ENCODE results near the gene DBI. TPM values are rescaled to one million over a fixed set of nuclear protein-coding genes. Genes with fewer than 3 reads are reported as not detected.

Gene DBI
- total and polyA plus RNA-seq, 2 of the 8 experiments (the other 6 are each of a cell fraction or from before 2014, with no cell fraction given) = 180 to 212 TPM

DNA sequence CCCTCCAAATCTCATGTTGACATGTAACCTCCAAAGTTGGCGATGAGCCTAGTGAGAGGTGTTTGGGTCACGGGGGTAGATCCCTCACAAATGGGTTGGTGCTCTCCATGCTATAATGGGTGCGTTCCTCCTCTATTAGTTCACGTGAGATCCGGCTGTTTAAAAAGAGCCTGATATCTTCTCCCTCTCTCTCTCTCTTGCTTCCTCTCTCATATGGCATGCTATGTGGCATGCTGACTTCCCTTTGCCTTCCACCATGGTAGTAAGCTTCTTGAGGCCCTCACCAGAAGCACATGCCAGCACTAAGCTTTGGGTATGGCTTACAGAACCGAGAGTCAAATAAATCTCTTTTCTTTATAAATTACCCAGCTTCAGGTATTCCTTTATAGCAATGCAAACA is 39.3 kb upstream of the DBI start:
- no peak overlapping the region for H3K4me3 ChIP-seq (ENCODE audit: extremely low read depth in 1 of 4, insufficient read depth in 2 of 4, low read depth in 3 of 4, low read length in 4 of 4)
- no peak overlapping the region for H2AK5ac ChIP-seq (ENCODE audit: low read depth, low read length)
- H3K4me2 ChIP-seq (ENCODE audit: insufficient read depth in 1 of 2, low read depth in 2 of 2, low read length in 2 of 2) = no peak overlapping the region
- CTCF ChIA-PET (ENCODE audit: partially characterized antibody) = interaction anchor here (1.2 kb wide), 1 partner anchor 167 kb away, joined by 3 read pairs; no protein-coding TSS in a partner anchor
- no peak for DNase-seq (ENCODE audit: low read depth in 1 of 2, low spot score in 2 of 2)
- H2BK20ac ChIP-seq (ENCODE audit: low read length) = no peak overlapping the region
- no peaks in the 10 kb centered on the region for H3K79me1 ChIP-seq (ENCODE audit: low read depth, low read length)
- H4K20me1 ChIP-seq (replicated peaks in 1 of 2; ENCODE audit: control insufficient read depth in 1 of 2, insufficient read depth in 2 of 2, low read length in 2 of 2) = no peaks in the 10 kb centered on the region
- H3K18ac ChIP-seq (ENCODE audit: extremely low read depth, low read length) = no peak overlapping the region
- no peak for FAIRE-seq
- H2BK5ac ChIP-seq (ENCODE audit: low read depth, low read length) = no peak overlapping the region
- H4K5ac ChIP-seq (ENCODE audit: insufficient read length, low read depth, low read length) = no peak overlapping the region
- POLR2A ChIA-PET (ENCODE audit: partially characterized antibody) = no interaction called here
- H2AFZ ChIP-seq (ENCODE audit: low read length) = no peak overlapping the region
- no peak overlapping the region for H4K91ac ChIP-seq (replicated peaks; ENCODE audit: insufficient read length, low read length)
- H3K27ac ChIP-seq (ENCODE audit: low read depth, low read length) = no peak overlapping the region
- H3K56ac ChIP-seq (replicated peaks; ENCODE audit: insufficient read length, low read depth, low read length) = no peak overlapping the region
- no peak overlapping the region for H3K14ac ChIP-seq (ENCODE audit: insufficient read length)
- H2BK15ac ChIP-seq (ENCODE audit: low read length) = no peak overlapping the region
- H3K23me2 ChIP-seq (ENCODE audit: low read depth, low read length) = no peaks in the 10 kb centered on the region
- no peak overlapping the region for H4K8ac ChIP-seq (ENCODE audit: extremely low read depth, insufficient read depth, low read length)
- WGBS, 2 experiments (ENCODE audit: extremely low coverage in 1 of 2, insufficient coverage in 1 of 2, insufficient read length in 1 of 2, insufficient replicate concordance in 2 of 2, low coverage in 1 of 2, low lambda C conversion rate in 2 of 2, missing lambda C conversion rate in 1 of 2) = 94% methylated on average over 6 of the region's 6 CpGs; no CpG with 5 or more reads in 1 of the 2 experiments
- TF ChIP-seq SUZ12 (IDR thresholded peaks at IDR 0.05; ENCODE audit: low read length) (no peak), POU5F1 (IDR thresholded peaks at IDR 0.05; ENCODE audit: low read depth, low read length) (no peak), ZNF274 (IDR thresholded peaks at IDR 0.05; ENCODE audit: borderline replicate concordance, extremely low read depth, low read length) (no peak), RBBP5 (IDR thresholded peaks at IDR 0.05; ENCODE audit: borderline replicate concordance, low read depth, low read length) (no peak), EP300 (IDR thresholded peaks at IDR 0.05; ENCODE audit: borderline replicate concordance in 1 of 2, low read depth in 2 of 2, low read length in 2 of 2) (no peak), MAFK (IDR thresholded peaks at IDR 0.05; ENCODE audit: low read depth, low read length) (no peak), RXRA (IDR thresholded peaks at IDR 0.05; ENCODE audit: insufficient read depth, low read depth, low read length) (no peak)
- H3K4ac ChIP-seq (replicated peaks; ENCODE audit: insufficient read length, low read depth, low read length) = no peak overlapping the region
- H2BK12ac ChIP-seq (ENCODE audit: low read depth, low read length) = no peak overlapping the region
- H3K23ac ChIP-seq (ENCODE audit: insufficient read length) = no peak overlapping the region
- no peaks in the 10 kb centered on the region for H3K4me1 ChIP-seq (replicated peaks in 1 of 4; ENCODE audit: control insufficient read depth in 3 of 4, insufficient read depth in 4 of 4, low read length in 3 of 4)
- no peaks in the 10 kb centered on the region for H3K36me3 ChIP-seq (ENCODE audit: control insufficient read depth in 2 of 4, insufficient read depth in 4 of 4, low read length in 3 of 4)
- no peak overlapping the region for H3K9ac ChIP-seq (replicated peaks in 1 of 4; ENCODE audit: extremely low read depth in 1 of 4, low read depth in 3 of 4, low read length in 3 of 4)
- H3K79me2 ChIP-seq (ENCODE audit: control insufficient read depth in 1 of 2, insufficient read depth in 2 of 2, low read length in 2 of 2) = no peaks in the 10 kb centered on the region
- H2BK120ac ChIP-seq (replicated peaks; ENCODE audit: low read depth, low read length) = no peak overlapping the region
- H3K27me3 ChIP-seq (replicated peaks in 1 of 4; ENCODE audit: control insufficient read depth in 3 of 4, extremely low read depth in 1 of 4, insufficient read depth in 3 of 4, low read length in 3 of 4) = no peaks in the 10 kb centered on the region
- H3K9me3 ChIP-seq (ENCODE audit: insufficient read depth in 2 of 2, low read depth in 1 of 2, low read length in 1 of 2) = no peaks in the 10 kb centered on the region
